ENCODE data around the gene ATP13A3. TPM values are rescaled to one million over a fixed set of nuclear protein-coding genes. Genes with fewer than 3 reads are reported as not detected.

The ATP13A3 gene
- total and polyA plus RNA-seq, 10 of the 15 experiments (the other 5 are each of a cell fraction or from before 2014, with no cell fraction given), result 14.0 to 108 (median 69.5) TPM

- no peak overlapping the region for H3K27ac ChIP-seq (ENCODE audit: control insufficient read depth, insufficient read depth)
- no peak overlapping the region for H2AFZ ChIP-seq (ENCODE audit: control insufficient read depth, low read depth, low read length)
- BruUV-seq (replicated peaks), result no TSS peak
- FAIRE-seq (no peak), DNase-seq (ENCODE audit: low read depth, low spot score) (no peak), ATAC-seq (no peak)
- H4K20me1 ChIP-seq (ENCODE audit: control insufficient read depth, insufficient read depth), result no peaks in the 10 kb centered on the region
- no peaks in the 10 kb centered on the region for H3K79me2 ChIP-seq (ENCODE audit: control insufficient read depth, insufficient read depth, low read length)
- H3K4me2 ChIP-seq (ENCODE audit: control insufficient read depth, insufficient read depth), result no peak overlapping the region
- H3K9me3 ChIP-seq (replicated peaks; ENCODE audit: control insufficient read depth, insufficient read depth, low read length), result no peaks in the 10 kb centered on the region
- no peak overlapping the region for H3K4me3 ChIP-seq
- in situ Hi-C loops (cut with MboI) (no loop called here), intact Hi-C loops (cut with micrococcal nuclease; ENCODE audit: unreplicated experiment) (no loop called here)
- WGBS (ENCODE audit: insufficient coverage, insufficient replicate concordance, low lambda C conversion rate, missing lambda C conversion rate), result 52% methylated on average over 9 of the region's 9 CpGs
- ChIA-PET POLR2A (no interaction called here), SMC1A (ENCODE audit: uncharacterized antibody, unreplicated experiment) (interaction anchor here (0.6 kb wide), 1 partner anchor 9 kb away, joined by 3 read pairs; no protein-coding TSS in a partner anchor), RAD21 (ENCODE audit: unreplicated experiment) (no interaction called here), CTCF (no interaction called here)
- H3K36me3 ChIP-seq (ENCODE audit: control insufficient read depth in 2 of 2, insufficient read depth in 2 of 2, low read length in 1 of 2), result no peaks in the 10 kb centered on the region
- no peaks in the 10 kb centered on the region; a peak in 2 of 4 replicates for H3K27me3 ChIP-seq (replicated peaks in 1 of 2; ENCODE audit: control insufficient read depth in 2 of 2, insufficient read depth in 2 of 2, low read length in 1 of 2)
- no peak overlapping the region for H3K9ac ChIP-seq (ENCODE audit: control insufficient read depth, insufficient read depth, low read length)
- H3K4me1 ChIP-seq (ENCODE audit: control insufficient read depth, insufficient read depth, low read length), result no peaks in the 10 kb centered on the region
- no peak for TF ChIP-seq SREBF2 (IDR thresholded peaks at IDR 0.05; ENCODE audit: low read length)
- no peak for TF ChIP-seq BACH1 (IDR thresholded peaks at IDR 0.05; ENCODE audit: borderline replicate concordance)
- no peak for TF ChIP-seq RELB (IDR thresholded peaks at IDR 0.05; ENCODE audit: low read depth)
- no peak for TF ChIP-seq ETV6 (conservative IDR thresholded peaks at IDR 0.05 in 1 of 2, IDR thresholded peaks at IDR 0.05 in 1 of 2; ENCODE audit: borderline replicate concordance in 1 of 2, low read depth in 1 of 2)
- TF ChIP-seq ZBTB4 (CRISPR knock-in tag; IDR thresholded peaks at IDR 0.05), result no peak
- TF ChIP-seq BRCA1 (IDR thresholded peaks at IDR 0.05; ENCODE audit: low read depth, low read length), result no peak
- TF ChIP-seq ZSCAN29 (IDR thresholded peaks at IDR 0.05), result no peak
- no peak for TF ChIP-seq BCL11A (IDR thresholded peaks at IDR 0.05; ENCODE audit: low read depth, low read length)
- no peak for TF ChIP-seq MYC (IDR thresholded peaks at IDR 0.05; ENCODE audit: insufficient read depth, insufficient read length, insufficient replicate concordance, low read length, severe bottlenecking)
- TF ChIP-seq KAT2A (conservative IDR thresholded peaks at IDR 0.05; ENCODE audit: control insufficient read depth, low read depth, low read length), result no peak
- TF ChIP-seq TARDBP (IDR thresholded peaks at IDR 0.05; ENCODE audit: borderline replicate concordance), result no peak
- no peak for TF ChIP-seq ZBTB33 (IDR thresholded peaks at IDR 0.05)
- no peak for TF ChIP-seq IRF3 (IDR thresholded peaks at IDR 0.05)
- no peak for TF ChIP-seq RB1 (IDR thresholded peaks at IDR 0.05; ENCODE audit: borderline replicate concordance)
- no peak for TF ChIP-seq TCF7 (IDR thresholded peaks at IDR 0.05; ENCODE audit: borderline replicate concordance)
- TF ChIP-seq NBN (IDR thresholded peaks at IDR 0.05), result no peak
- no peak for TF ChIP-seq ASH2L (IDR thresholded peaks at IDR 0.05; ENCODE audit: borderline replicate concordance, low read depth)
Observed at GRCh38 chr3:194382892-194383223, 103.9 kb downstream of the ATP13A3 start.
